ENCODE measurements around the gene RPS16. TPM values are rescaled to one million over a fixed set of nuclear protein-coding genes. Genes with fewer than 3 reads are reported as not detected.
A peak's percentile ranks its signal among the peaks of the same experiment; 100 is the strongest.

Gene RPS16
- total and polyA plus RNA-seq, 9 of the 15 experiments (the other 6 are each of a cell fraction or from before 2014, with no cell fraction given) = 82.6 to 3,671 (median 2,204) TPM

DNA sequence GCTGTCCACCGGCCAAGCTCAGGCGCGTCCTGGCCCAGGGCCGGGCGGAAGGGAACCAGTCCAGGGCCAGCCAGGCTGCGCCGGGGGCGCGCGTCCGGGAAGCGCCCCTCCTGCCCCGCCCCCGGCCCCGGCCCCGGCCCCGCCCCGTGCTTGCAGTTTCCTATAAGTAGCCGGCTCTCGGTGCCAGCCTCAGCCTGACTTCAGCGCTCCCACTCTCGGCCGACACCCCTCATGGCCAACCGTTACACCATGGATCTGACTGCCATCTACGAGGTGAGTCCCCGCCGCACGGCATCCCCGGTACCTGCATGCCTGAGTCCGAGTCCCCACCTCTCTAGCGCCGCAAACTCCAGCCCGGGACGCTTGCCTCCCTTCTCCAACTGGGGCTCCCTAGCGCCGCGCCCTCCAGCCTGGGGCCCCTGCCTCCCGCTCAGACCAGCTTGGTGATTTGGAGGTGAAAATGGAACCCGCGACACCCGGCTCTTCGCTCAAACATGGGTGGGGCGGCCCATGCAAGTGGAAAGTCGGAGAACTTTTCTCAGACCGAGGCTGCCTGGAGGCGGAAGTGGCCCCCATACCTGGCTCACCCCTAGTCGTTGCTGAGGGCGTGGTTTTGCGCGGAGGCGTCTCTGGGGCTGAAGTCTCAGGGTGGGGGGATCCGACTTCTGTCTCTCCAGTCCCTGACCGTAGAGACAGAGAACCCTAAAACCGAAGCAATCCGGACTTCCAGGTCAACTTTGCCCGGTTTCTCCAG is 28.9 kb downstream of the RPS16 start, which contains the start of gene ZFP36 (continued):
- TF ChIP-seq, protein P1, sequence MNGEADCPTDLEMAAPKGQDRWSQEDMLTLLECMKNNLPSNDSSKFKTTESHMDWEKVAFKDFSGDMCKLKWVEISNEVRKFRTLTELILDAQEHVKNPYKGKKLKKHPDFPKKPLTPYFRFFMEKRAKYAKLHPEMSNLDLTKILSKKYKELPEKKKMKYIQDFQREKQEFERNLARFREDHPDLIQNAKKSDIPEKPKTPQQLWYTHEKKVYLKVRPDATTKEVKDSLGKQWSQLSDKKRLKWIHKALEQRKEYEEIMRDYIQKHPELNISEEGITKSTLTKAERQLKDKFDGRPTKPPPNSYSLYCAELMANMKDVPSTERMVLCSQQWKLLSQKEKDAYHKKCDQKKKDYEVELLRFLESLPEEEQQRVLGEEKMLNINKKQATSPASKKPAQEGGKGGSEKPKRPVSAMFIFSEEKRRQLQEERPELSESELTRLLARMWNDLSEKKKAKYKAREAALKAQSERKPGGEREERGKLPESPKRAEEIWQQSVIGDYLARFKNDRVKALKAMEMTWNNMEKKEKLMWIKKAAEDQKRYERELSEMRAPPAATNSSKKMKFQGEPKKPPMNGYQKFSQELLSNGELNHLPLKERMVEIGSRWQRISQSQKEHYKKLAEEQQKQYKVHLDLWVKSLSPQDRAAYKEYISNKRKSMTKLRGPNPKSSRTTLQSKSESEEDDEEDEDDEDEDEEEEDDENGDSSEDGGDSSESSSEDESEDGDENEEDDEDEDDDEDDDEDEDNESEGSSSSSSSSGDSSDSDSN (IDR thresholded peaks at IDR 0.05; ENCODE audit: borderline replicate concordance in 1 of 2, low read depth in 2 of 2, low read length in 2 of 2) = peak in 1 of 2 experiments; percentile 74; a peak in 1 of 4 replicates
- no peak for TF ChIP-seq PURB (CRISPR knock-in tag; IDR thresholded peaks at IDR 0.05; ENCODE audit: low read depth)
- TF ChIP-seq HMG20A (CRISPR knock-in tag; conservative IDR thresholded peaks at IDR 0.05) = no peak
- TF ChIP-seq ZNF586 (CRISPR knock-in tag; conservative IDR thresholded peaks at IDR 0.05) = no peak
- no peak for TF ChIP-seq FOXJ2 (tag; IDR thresholded peaks at IDR 0.05)
- TF ChIP-seq, protein P2, sequence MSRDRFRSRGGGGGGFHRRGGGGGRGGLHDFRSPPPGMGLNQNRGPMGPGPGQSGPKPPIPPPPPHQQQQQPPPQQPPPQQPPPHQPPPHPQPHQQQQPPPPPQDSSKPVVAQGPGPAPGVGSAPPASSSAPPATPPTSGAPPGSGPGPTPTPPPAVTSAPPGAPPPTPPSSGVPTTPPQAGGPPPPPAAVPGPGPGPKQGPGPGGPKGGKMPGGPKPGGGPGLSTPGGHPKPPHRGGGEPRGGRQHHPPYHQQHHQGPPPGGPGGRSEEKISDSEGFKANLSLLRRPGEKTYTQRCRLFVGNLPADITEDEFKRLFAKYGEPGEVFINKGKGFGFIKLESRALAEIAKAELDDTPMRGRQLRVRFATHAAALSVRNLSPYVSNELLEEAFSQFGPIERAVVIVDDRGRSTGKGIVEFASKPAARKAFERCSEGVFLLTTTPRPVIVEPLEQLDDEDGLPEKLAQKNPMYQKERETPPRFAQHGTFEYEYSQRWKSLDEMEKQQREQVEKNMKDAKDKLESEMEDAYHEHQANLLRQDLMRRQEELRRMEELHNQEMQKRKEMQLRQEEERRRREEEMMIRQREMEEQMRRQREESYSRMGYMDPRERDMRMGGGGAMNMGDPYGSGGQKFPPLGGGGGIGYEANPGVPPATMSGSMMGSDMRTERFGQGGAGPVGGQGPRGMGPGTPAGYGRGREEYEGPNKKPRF (IDR thresholded peaks at IDR 0.05; ENCODE audit: low read depth, low read length) = no peak
- TF ChIP-seq KDM2B (CRISPR knock-in tag; IDR thresholded peaks at IDR 0.05) = no peak
- no peak for TF ChIP-seq MCM5 (IDR thresholded peaks at IDR 0.05; ENCODE audit: low read depth)
- no peak for TF ChIP-seq KHSRP (IDR thresholded peaks at IDR 0.05)
- TF ChIP-seq, protein P3, sequence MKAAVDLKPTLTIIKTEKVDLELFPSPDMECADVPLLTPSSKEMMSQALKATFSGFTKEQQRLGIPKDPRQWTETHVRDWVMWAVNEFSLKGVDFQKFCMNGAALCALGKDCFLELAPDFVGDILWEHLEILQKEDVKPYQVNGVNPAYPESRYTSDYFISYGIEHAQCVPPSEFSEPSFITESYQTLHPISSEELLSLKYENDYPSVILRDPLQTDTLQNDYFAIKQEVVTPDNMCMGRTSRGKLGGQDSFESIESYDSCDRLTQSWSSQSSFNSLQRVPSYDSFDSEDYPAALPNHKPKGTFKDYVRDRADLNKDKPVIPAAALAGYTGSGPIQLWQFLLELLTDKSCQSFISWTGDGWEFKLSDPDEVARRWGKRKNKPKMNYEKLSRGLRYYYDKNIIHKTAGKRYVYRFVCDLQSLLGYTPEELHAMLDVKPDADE (conservative IDR thresholded peaks at IDR 0.05; ENCODE audit: control insufficient read depth, low read depth, low read length) = peak; percentile 87
- TF ChIP-seq SP1 (CRISPR knock-in tag; IDR thresholded peaks at IDR 0.05) = peak; percentile 63
- TF ChIP-seq, protein P4, sequence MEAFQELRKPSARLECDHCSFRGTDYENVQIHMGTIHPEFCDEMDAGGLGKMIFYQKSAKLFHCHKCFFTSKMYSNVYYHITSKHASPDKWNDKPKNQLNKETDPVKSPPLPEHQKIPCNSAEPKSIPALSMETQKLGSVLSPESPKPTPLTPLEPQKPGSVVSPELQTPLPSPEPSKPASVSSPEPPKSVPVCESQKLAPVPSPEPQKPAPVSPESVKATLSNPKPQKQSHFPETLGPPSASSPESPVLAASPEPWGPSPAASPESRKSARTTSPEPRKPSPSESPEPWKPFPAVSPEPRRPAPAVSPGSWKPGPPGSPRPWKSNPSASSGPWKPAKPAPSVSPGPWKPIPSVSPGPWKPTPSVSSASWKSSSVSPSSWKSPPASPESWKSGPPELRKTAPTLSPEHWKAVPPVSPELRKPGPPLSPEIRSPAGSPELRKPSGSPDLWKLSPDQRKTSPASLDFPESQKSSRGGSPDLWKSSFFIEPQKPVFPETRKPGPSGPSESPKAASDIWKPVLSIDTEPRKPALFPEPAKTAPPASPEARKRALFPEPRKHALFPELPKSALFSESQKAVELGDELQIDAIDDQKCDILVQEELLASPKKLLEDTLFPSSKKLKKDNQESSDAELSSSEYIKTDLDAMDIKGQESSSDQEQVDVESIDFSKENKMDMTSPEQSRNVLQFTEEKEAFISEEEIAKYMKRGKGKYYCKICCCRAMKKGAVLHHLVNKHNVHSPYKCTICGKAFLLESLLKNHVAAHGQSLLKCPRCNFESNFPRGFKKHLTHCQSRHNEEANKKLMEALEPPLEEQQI (IDR thresholded peaks at IDR 0.05) = no peak
- TF ChIP-seq MTF1 (CRISPR knock-in tag; IDR thresholded peaks at IDR 0.05; ENCODE audit: borderline replicate concordance) = no peak
- no peak for TF ChIP-seq FOS (IDR thresholded peaks at IDR 0.05; ENCODE audit: extremely low read depth, insufficient read length)
- no peak for TF ChIP-seq CEBPG (CRISPR knock-in tag; IDR thresholded peaks at IDR 0.05)
- TF ChIP-seq CEBPG (tag; conservative IDR thresholded peaks at IDR 0.05 in 1 of 2, IDR thresholded peaks at IDR 0.05 in 1 of 2) = no peak
- TF ChIP-seq KAT8 (IDR thresholded peaks at IDR 0.05; ENCODE audit: low read depth) = no peak
- no peak for TF ChIP-seq HDGF (IDR thresholded peaks at IDR 0.05)
- TF ChIP-seq, protein P5, sequence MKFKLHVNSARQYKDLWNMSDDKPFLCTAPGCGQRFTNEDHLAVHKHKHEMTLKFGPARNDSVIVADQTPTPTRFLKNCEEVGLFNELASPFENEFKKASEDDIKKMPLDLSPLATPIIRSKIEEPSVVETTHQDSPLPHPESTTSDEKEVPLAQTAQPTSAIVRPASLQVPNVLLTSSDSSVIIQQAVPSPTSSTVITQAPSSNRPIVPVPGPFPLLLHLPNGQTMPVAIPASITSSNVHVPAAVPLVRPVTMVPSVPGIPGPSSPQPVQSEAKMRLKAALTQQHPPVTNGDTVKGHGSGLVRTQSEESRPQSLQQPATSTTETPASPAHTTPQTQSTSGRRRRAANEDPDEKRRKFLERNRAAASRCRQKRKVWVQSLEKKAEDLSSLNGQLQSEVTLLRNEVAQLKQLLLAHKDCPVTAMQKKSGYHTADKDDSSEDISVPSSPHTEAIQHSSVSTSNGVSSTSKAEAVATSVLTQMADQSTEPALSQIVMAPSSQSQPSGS (CRISPR knock-in tag; IDR thresholded peaks at IDR 0.05) = no peak

Measured in K562 (cell line).